ENCODE measurements around the gene LRP1.

Gene LRP1

DNA sequence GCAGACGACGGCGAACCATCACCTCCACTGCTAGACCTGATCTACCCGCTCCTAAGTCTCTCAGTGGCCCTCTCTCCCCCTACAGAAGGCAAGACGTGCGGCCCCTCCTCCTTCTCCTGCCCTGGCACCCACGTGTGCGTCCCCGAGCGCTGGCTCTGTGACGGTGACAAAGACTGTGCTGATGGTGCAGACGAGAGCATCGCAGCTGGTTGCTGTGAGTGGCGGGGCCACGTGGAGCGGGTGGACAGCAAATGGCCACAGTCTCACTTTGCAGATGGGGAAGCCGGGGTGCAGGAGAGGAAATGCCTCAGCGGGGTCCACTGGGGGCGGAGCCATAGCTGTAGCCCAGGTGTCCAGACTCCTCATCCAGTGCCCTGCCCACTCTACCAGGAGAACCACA is 66.9 kb downstream of the LRP1 start:
- TF ChIP-seq, protein P1, sequence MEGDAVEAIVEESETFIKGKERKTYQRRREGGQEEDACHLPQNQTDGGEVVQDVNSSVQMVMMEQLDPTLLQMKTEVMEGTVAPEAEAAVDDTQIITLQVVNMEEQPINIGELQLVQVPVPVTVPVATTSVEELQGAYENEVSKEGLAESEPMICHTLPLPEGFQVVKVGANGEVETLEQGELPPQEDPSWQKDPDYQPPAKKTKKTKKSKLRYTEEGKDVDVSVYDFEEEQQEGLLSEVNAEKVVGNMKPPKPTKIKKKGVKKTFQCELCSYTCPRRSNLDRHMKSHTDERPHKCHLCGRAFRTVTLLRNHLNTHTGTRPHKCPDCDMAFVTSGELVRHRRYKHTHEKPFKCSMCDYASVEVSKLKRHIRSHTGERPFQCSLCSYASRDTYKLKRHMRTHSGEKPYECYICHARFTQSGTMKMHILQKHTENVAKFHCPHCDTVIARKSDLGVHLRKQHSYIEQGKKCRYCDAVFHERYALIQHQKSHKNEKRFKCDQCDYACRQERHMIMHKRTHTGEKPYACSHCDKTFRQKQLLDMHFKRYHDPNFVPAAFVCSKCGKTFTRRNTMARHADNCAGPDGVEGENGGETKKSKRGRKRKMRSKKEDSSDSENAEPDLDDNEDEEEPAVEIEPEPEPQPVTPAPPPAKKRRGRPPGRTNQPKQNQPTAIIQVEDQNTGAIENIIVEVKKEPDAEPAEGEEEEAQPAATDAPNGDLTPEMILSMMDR (IDR thresholded peaks at IDR 0.05; ENCODE audit: low read depth, low read length, missing control alignments), result no peak
- in situ Hi-C loops (cut with HindIII; ENCODE audit: low sequenced_read_pairs), result no loop called here
- H3K4me3 ChIP-seq (ENCODE audit: low read depth, low read length), result no peak overlapping the region
- DNase-seq (ENCODE audit: low read depth), result no peak

DNA sequence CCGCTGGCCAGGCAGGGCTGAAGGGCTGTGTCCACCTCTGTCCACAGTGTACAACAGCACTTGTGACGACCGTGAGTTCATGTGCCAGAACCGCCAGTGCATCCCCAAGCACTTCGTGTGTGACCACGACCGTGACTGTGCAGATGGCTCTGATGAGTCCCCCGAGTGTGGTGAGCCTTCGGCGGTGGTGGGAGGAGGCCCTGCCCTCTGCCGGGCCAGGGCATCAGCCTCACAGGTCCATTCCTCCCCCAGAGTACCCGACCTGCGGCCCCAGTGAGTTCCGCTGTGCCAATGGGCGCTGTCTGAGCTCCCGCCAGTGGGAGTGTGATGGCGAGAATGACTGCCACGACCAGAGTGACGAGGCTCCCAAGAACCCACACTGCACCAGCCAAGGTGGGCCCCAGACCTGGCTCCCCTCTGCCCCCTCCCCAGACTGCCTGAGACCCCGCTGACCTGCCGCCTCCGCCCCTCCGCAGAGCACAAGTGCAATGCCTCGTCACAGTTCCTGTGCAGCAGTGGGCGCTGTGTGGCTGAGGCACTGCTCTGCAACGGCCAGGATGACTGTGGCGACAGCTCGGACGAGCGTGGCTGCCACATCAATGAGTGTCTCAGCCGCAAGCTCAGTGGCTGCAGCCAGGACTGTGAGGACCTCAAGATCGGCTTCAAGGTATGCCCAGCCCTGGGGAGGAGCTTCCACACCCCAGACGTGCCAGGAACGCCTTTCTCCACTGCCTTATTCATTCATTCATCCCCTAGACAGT is 67.5 kb downstream of the LRP1 start:
- H3K4me3 ChIP-seq (ENCODE audit: low read depth, low read length), result no peak overlapping the region
- DNase-seq (ENCODE audit: low read depth), result no peak
- in situ Hi-C loops (cut with HindIII; ENCODE audit: low sequenced_read_pairs), result no loop called here
- TF ChIP-seq, protein P1 (IDR thresholded peaks at IDR 0.05; ENCODE audit: low read depth, low read length, missing control alignments), result no peak

DNA sequence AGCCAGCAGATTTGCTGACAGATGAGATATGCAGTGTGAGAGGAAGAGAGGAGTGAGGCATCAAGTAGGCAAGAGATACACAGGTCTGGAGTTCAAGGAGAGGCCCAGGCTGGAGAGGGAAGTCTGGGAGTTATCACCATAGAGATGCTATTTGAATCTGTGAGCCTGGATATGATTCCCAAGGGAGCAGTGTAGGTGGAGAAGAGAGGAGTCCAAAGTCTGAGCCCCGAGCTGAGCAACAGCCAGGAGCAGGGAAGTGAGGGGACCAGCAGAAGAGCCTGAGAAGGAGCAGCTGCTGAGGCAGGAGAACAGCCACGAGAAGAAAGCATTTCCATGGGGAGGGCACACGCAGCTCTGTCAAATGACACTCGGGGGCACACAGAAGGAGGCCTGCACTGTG is 68.2 kb downstream of the LRP1 start:
- DNase-seq (ENCODE audit: low read depth), result no peak
- in situ Hi-C loops (cut with HindIII; ENCODE audit: low sequenced_read_pairs), result no loop called here
- TF ChIP-seq, protein P1 (IDR thresholded peaks at IDR 0.05; ENCODE audit: low read depth, low read length, missing control alignments), result no peak
- H3K4me3 ChIP-seq (ENCODE audit: low read depth, low read length), result no peak overlapping the region

DNA sequence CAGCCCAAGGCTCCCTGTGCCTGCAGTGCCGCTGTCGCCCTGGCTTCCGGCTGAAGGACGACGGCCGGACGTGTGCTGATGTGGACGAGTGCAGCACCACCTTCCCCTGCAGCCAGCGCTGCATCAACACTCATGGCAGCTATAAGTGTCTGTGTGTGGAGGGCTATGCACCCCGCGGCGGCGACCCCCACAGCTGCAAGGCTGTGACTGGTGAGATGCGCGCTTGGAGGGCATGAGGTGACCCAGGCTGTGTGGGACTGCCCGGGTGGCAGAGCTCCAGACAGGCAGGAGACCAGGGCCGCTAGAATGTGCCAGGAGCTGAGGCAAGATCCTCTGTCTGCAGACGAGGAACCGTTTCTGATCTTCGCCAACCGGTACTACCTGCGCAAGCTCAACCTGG is 68.7 kb downstream of the LRP1 start:
- in situ Hi-C loops (cut with HindIII; ENCODE audit: low sequenced_read_pairs), result no loop called here
- no peak for DNase-seq (ENCODE audit: low read depth)
- TF ChIP-seq, protein P1 (IDR thresholded peaks at IDR 0.05; ENCODE audit: low read depth, low read length, missing control alignments), result no peak
- H3K4me3 ChIP-seq (ENCODE audit: low read depth, low read length), result no peak overlapping the region

DNA sequence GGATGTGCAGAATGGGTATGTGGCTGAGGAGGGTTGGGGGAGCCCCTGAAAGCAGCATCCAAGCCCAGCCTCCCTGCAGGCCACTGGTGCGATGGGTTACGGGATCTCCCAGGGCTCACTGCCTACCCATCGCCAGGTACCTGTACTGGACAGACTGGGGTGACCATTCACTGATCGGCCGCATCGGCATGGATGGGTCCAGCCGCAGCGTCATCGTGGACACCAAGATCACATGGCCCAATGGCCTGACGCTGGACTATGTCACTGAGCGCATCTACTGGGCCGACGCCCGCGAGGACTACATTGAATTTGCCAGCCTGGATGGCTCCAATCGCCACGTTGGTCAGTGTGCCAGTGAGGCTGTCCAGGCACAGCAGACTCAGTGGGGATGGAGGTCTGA is 70.0 kb downstream of the LRP1 start:
- no peak for DNase-seq (ENCODE audit: low read depth)
- in situ Hi-C loops (cut with HindIII; ENCODE audit: low sequenced_read_pairs), result no loop called here

DNA sequence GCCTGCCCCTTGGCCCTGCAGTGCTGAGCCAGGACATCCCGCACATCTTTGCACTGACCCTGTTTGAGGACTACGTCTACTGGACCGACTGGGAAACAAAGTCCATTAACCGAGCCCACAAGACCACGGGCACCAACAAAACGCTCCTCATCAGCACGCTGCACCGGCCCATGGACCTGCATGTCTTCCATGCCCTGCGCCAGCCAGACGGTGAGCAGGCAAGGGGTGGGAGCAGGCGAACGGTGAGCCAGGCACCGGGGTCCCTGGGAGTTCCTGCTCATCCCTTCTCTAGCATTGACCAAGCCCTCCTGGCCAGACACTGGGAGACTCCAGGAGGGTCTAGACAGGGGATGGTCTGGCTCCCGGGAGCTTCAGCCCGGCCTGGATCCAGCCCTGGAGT is 70.9 kb downstream of the LRP1 start:
- TF ChIP-seq, protein P1 (IDR thresholded peaks at IDR 0.05; ENCODE audit: low read depth, low read length, missing control alignments), result no peak
- in situ Hi-C loops (cut with HindIII; ENCODE audit: low sequenced_read_pairs), result no loop called here
- no peak for DNase-seq (ENCODE audit: low read depth)
- H3K4me3 ChIP-seq (ENCODE audit: low read depth, low read length), result no peak overlapping the region

More for the DNA sequence above, 70.0 kb downstream of the LRP1 start:
- TF ChIP-seq, protein P1 (IDR thresholded peaks at IDR 0.05; ENCODE audit: low read depth, low read length, missing control alignments), result no peak
- H3K4me3 ChIP-seq (ENCODE audit: low read depth, low read length), result no peak overlapping the region
